Trophoblast cell (in vitro differentiated cells and primary cell): ENCODE results near the gene EEFSEC.
A peak's percentile ranks its signal among the peaks of the same experiment; 100 is the strongest.

Experiments
- DNase-seq, 2 donors: peaks; one replicate each; pipeline ENCODE4 v3.0.0-alpha.2; 2016
- H2AFZ ChIP-seq: 2 replicates; pipeline ENCODE4 v1.6.1; 2013; ENCODE audit warnings: low read length, moderate library complexity, mild to moderate bottlenecking; ENCODE audit not compliant: insufficient read depth, poor library complexity
- H2AK5ac ChIP-seq: 2 replicates; pipeline ENCODE4 v1.6.1; 2013; ENCODE audit warnings: mild to moderate bottlenecking, low read length
- H2BK120ac ChIP-seq: 2 replicates; pipeline ENCODE4 v1.6.1; 2013; ENCODE audit warnings: low read length, mild to moderate bottlenecking, moderate library complexity; ENCODE audit not compliant: insufficient read depth, poor library complexity
- H2BK12ac ChIP-seq: 2 replicates; pipeline ENCODE4 v1.6.1; 2013; ENCODE audit warnings: mild to moderate bottlenecking, low read length, moderate library complexity
- H2BK5ac ChIP-seq: 2 replicates; pipeline ENCODE4 v1.6.1; 2013; ENCODE audit warnings: low read length, low read depth, moderate library complexity, mild to moderate bottlenecking; ENCODE audit not compliant: poor library complexity
- H3K14ac ChIP-seq: 2 replicates; pipeline ENCODE4 v1.6.1; 2013; ENCODE audit warnings: mild to moderate bottlenecking, low read length
- H3K18ac ChIP-seq: 2 replicates; pipeline ENCODE4 v1.6.1; 2013; ENCODE audit warnings: mild to moderate bottlenecking, low read length
- H3K23ac ChIP-seq: 2 replicates; pipeline ENCODE4 v1.6.1; 2013; ENCODE audit warnings: low read length
- H3K27ac ChIP-seq: 2 replicates; pipeline ENCODE4 v1.5.1; 2013; ENCODE audit warnings: low read depth, mild to moderate bottlenecking, inconsistent platforms, low read length, moderate library complexity
- H3K27me3 ChIP-seq: 2 replicates; pipeline ENCODE4 v1.6.1; 2013; ENCODE audit warnings: inconsistent platforms, mild to moderate bottlenecking, low read length, moderate library complexity; ENCODE audit not compliant: insufficient read depth
- H3K36me3 ChIP-seq, 2 experiments: 1 replicate in 1 of 2; 2 replicates in 1 of 2; pipeline ENCODE4 v1.6.1; 2013; ENCODE audit warnings: low read length in 2 of 2, mild to moderate bottlenecking in 2 of 2, moderate library complexity in 1 of 2; ENCODE audit not compliant: insufficient read depth in 2 of 2, control insufficient read depth in 1 of 2
- H3K4ac ChIP-seq: 2 replicates; pipeline ENCODE4 v1.6.1; 2013; ENCODE audit warnings: low read depth, mild to moderate bottlenecking, low read length, moderate library complexity
- H3K4me1 ChIP-seq, 2 experiments: 1 replicate in 1 of 2; 2 replicates in 1 of 2; pipeline ENCODE4 v1.6.1; 2013; ENCODE audit warnings: low read length in 2 of 2, mild to moderate bottlenecking in 2 of 2, moderate library complexity in 1 of 2; ENCODE audit not compliant: insufficient read depth in 2 of 2, control insufficient read depth in 1 of 2
- H3K4me2 ChIP-seq: 2 replicates; pipeline ENCODE4 v1.6.1; 2013; ENCODE audit warnings: inconsistent platforms, mild to moderate bottlenecking, low read length, moderate library complexity
- H3K4me3 ChIP-seq: 2 replicates; pipeline ENCODE4 v1.5.1; 2013; ENCODE audit warnings: mild to moderate bottlenecking, low read depth, low read length, inconsistent platforms
- H3K79me1 ChIP-seq: one replicate; pipeline ENCODE4 v1.6.1; 2013; ENCODE audit warnings: low read length
- H3K79me2 ChIP-seq: 2 replicates; pipeline ENCODE4 v1.6.1; 2013; ENCODE audit warnings: low read length, mild to moderate bottlenecking; ENCODE audit not compliant: control insufficient read depth, insufficient read depth, poor library complexity
- H3K9ac ChIP-seq: 2 replicates; pipeline ENCODE4 v1.6.1; 2013; ENCODE audit warnings: mild to moderate bottlenecking, low read length
- H3K9me3 ChIP-seq: 2 replicates; pipeline ENCODE4 v1.6.1; 2013; ENCODE audit warnings: low read depth, mild to moderate bottlenecking, control low read depth, inconsistent platforms, low read length; ENCODE audit not compliant: insufficient read depth
- H4K12ac ChIP-seq: 2 replicates; pipeline ENCODE4 v1.6.1; 2013; ENCODE audit warnings: low read depth, mild to moderate bottlenecking, low read length, moderate library complexity
- H4K8ac ChIP-seq: 2 replicates; pipeline ENCODE4 v1.6.1; 2013; ENCODE audit warnings: low read depth, mild to moderate bottlenecking, low read length, moderate library complexity
- H4K91ac ChIP-seq: one replicate; pipeline ENCODE4 v1.6.1; 2013; ENCODE audit warnings: low read depth, mild to moderate bottlenecking, low read length, moderate library complexity
- WGBS: extraction: QIAGEN DNeasy Blood & Tissue Kit; methylation state at CpG from one replicate; pipeline ENCODE4 v1.1.7; 2013; ENCODE audit warnings: missing lambda C conversion rate; ENCODE audit not compliant: insufficient read length, insufficient coverage; ENCODE audit errors: extremely low coverage; 5-methylcytosine and 5-hydroxymethylcytosine counted together

The EEFSEC gene

GRCh38 chr3:128286691-128287090, 133.4 kb downstream of the EEFSEC start:
- Histone ChIP-seq H3K9me3 (no peaks in the 10 kb centered on the region), H2BK12ac (no peak overlapping the region), H3K4me3 (no peak overlapping the region), H3K4me2 (no peak overlapping the region), H3K27me3 (no peaks in the 10 kb centered on the region), H3K4ac (no peak overlapping the region), H3K18ac (no peak overlapping the region), H3K4me1 (no peaks in the 10 kb centered on the region), H3K36me3 (peaks cover 0 to 3% of the 10 kb centered on the region in 2 experiments), H3K9ac (no peak overlapping the region), H3K23ac (no peak overlapping the region), H3K27ac (no peak overlapping the region), H4K12ac (no peak overlapping the region), H2BK5ac (no peak overlapping the region), H3K14ac (no peak overlapping the region), H2BK120ac (no peak overlapping the region), H3K79me2 (peaks cover 2% of the 10 kb centered on the region), H3K79me1 (peaks cover 4% of the 10 kb centered on the region), H2AFZ (no peak overlapping the region), H4K8ac (no peak overlapping the region), H4K91ac (no peak overlapping the region), H2AK5ac (no peak overlapping the region)
- peak in 1 of 2 donors; percentile 52 for DNase-seq

- Histone ChIP-seq H4K8ac (no peak overlapping the region), H3K4me3 (no peak overlapping the region), H3K4me2 (no peak overlapping the region), H2BK120ac (no peak overlapping the region), H3K4ac (no peak overlapping the region), H2AK5ac (no peak overlapping the region), H3K14ac (no peak overlapping the region), H3K79me1 (no peaks in the 10 kb centered on the region), H3K18ac (no peak overlapping the region), H3K27me3 (no peaks in the 10 kb centered on the region), H4K91ac (no peak overlapping the region), H3K23ac (no peak overlapping the region), H3K79me2 (peaks cover 2% of the 10 kb centered on the region), H3K27ac (no peak overlapping the region), H2AFZ (no peak overlapping the region), H3K9ac (no peak overlapping the region), H3K36me3 (peaks cover 0 to 3% of the 10 kb centered on the region in 2 experiments), H3K4me1 (no peaks in the 10 kb centered on the region), H3K9me3 (no peaks in the 10 kb centered on the region), H2BK5ac (no peak overlapping the region), H2BK12ac (no peak overlapping the region), H4K12ac (no peak overlapping the region)
- no peak for DNase-seq
- WGBS = no CpG with 5 or more reads among the region's 2 CpGs
These were observed 133.9 kb downstream of the EEFSEC start for GRCh38 chr3:128287216-128287615.

GRCh38 chr3:128289534-128289933, 136.3 kb downstream of the EEFSEC start:
- no peak for DNase-seq
- Histone ChIP-seq H3K23ac (no peak overlapping the region), H3K9me3 (no peaks in the 10 kb centered on the region), H3K79me1 (no peaks in the 10 kb centered on the region), H2BK5ac (no peak overlapping the region), H2BK12ac (no peak overlapping the region), H2BK120ac (no peak overlapping the region), H4K91ac (no peak overlapping the region), H3K79me2 (peaks cover 2% of the 10 kb centered on the region), H3K36me3 (no peaks in the 10 kb centered on the region), H3K27me3 (no peaks in the 10 kb centered on the region), H3K4me2 (no peak overlapping the region), H4K8ac (no peak overlapping the region), H2AK5ac (no peak overlapping the region), H3K4ac (no peak overlapping the region), H3K4me1 (no peaks in the 10 kb centered on the region), H2AFZ (no peak overlapping the region), H3K27ac (no peak overlapping the region), H3K9ac (no peak overlapping the region), H3K4me3 (no peak overlapping the region), H3K18ac (no peak overlapping the region), H3K14ac (no peak overlapping the region), H4K12ac (no peak overlapping the region)
- WGBS = no CpG with 5 or more reads among the region's 1 CpG

GRCh38 chr3:128290484-128290883, 137.2 kb downstream of the EEFSEC start:
- no peak overlapping the region for H2BK120ac ChIP-seq
- H3K23ac ChIP-seq = no peak overlapping the region
- no peaks in the 10 kb centered on the region for H3K4me1 ChIP-seq
- H3K14ac ChIP-seq = no peak overlapping the region
- H3K4me3 ChIP-seq = no peak overlapping the region
- H3K9me3 ChIP-seq = no peaks in the 10 kb centered on the region
- H3K27ac ChIP-seq = no peak overlapping the region
- no peak for DNase-seq
- no peaks in the 10 kb centered on the region for H3K79me2 ChIP-seq
- no peak overlapping the region for H2BK12ac ChIP-seq
- no peak overlapping the region for H3K18ac ChIP-seq
- H3K36me3 ChIP-seq = no peaks in the 10 kb centered on the region
- no peak overlapping the region for H3K4ac ChIP-seq
- H2BK5ac ChIP-seq = no peak overlapping the region
- no peak overlapping the region for H4K8ac ChIP-seq
- no peak overlapping the region for H2AFZ ChIP-seq
- 100% methylated on average over 1 of the region's 3 CpGs for WGBS
- H2AK5ac ChIP-seq = no peak overlapping the region
- H4K12ac ChIP-seq = no peak overlapping the region
- H4K91ac ChIP-seq = no peak overlapping the region
- no peaks in the 10 kb centered on the region for H3K27me3 ChIP-seq
- H3K9ac ChIP-seq = no peak overlapping the region
- H3K4me2 ChIP-seq = no peak overlapping the region
- no peaks in the 10 kb centered on the region for H3K79me1 ChIP-seq
